Spleen (tissue), 11 donors: ENCODE results near the gene KIF3A. TPM values are rescaled to one million over a fixed set of nuclear protein-coding genes. Genes with fewer than 3 reads are reported as not detected.

Experiments used
- DNase-seq: peaks from one replicate; pipeline ENCODE4 v3.0.0-alpha.2; 2020
- H3K27ac ChIP-seq, 8 donors: fragments of 200-600 bp; sonication (generic) in 7 of 8; 1 replicate in 4 of 8; 2 replicates in 4 of 8; pipeline versions ENCODE4 v1.5.0 to v1.8.0; 2016 to 2021; ENCODE audit warnings: inconsistent platforms in 4 of 8, mild to moderate bottlenecking in 4 of 8, moderate library complexity in 1 of 8
- H3K27me3 ChIP-seq, 7 donors: fragments of 200-600 bp; sonication (generic) in 6 of 7; replicated peaks in 1 of 7; 1 replicate in 4 of 7; 2 replicates in 3 of 7; pipeline versions ENCODE4 v1.5.0 to v1.8.0; 2016 to 2021; ENCODE audit warnings: inconsistent platforms in 3 of 7, mild to moderate bottlenecking in 1 of 7
- H3K36me3 ChIP-seq, 6 donors: fragments of 200-600 bp; sonication (generic) in 5 of 6; 1 replicate in 4 of 6; 2 replicates in 2 of 6; pipeline versions ENCODE4 v1.5.0 to v1.8.0; 2016 to 2021; ENCODE audit warnings: inconsistent platforms in 2 of 6
- H3K4me1 ChIP-seq, 6 donors: fragments of 200-600 bp; sonication (generic) in 5 of 6; 1 replicate in 3 of 6; 2 replicates in 3 of 6; pipeline versions ENCODE4 v1.5.0 to v1.8.0; 2016 to 2021; ENCODE audit warnings: inconsistent platforms in 3 of 6
- H3K4me3 ChIP-seq, 8 donors: fragments of 200-600 bp; sonication (generic) in 7 of 8; 1 replicate in 4 of 8; 2 replicates in 4 of 8; pipeline versions ENCODE4 v1.5.0 to v1.8.0; 2016 to 2021; ENCODE audit warnings: inconsistent platforms in 4 of 8, mild to moderate bottlenecking in 4 of 8, moderate library complexity in 2 of 8
- H3K9me3 ChIP-seq, 8 donors: fragments of 200-600 bp; sonication (generic) in 7 of 8; 1 replicate in 4 of 8; 2 replicates in 4 of 8; pipeline versions ENCODE4 v1.5.0 to v1.8.0; 2016 to 2021; ENCODE audit warnings: inconsistent platforms in 4 of 8
- CTCF ChIP-seq, 11 experiments: fragments of 200-600 bp in 7 of 11; fragments of 450-650 bp in 4 of 11; sonication (generic) in 4 of 11; IDR thresholded peaks in 8 of 11; conservative IDR thresholded peaks in 3 of 11; 1 replicate in 7 of 11; 2 replicates in 4 of 11; pipeline versions ENCODE4 v1.4.0 to v1.8.0; 2016 to 2021; ENCODE audit warnings: antibody characterized with exemption in 11 of 11, inconsistent platforms in 4 of 11, mild to moderate bottlenecking in 1 of 11
- POLR2A ChIP-seq, 3 donors: fragments of 450-650 bp; IDR thresholded peaks; one replicate each; pipeline ENCODE4 v1.5.1; 2017; ENCODE audit warnings: antibody characterized with exemption in 3 of 3, mild to moderate bottlenecking in 1 of 3
- POLR2AphosphoS5 ChIP-seq, 3 donors: sonication (generic); formaldehyde crosslinking; IDR thresholded peaks; one replicate each; pipeline ENCODE4 v1.5.1; 2017; ENCODE audit warnings: antibody characterized with exemption in 3 of 3
- WGBS, 5 donors: extraction: QIAGEN DNeasy Blood & Tissue Kit in 3 of 5; methylation state at CpG; one replicate each; pipeline versions ENCODE4 v1.1.5 to v1.1.7; 2013 to 2018; 5-methylcytosine and 5-hydroxymethylcytosine counted together
- intact Hi-C: fragments of 100-400 bp; cut with DNase I; formaldehyde crosslinking; loops from one replicate; pipeline ENCODE4 v1.15.0; 2023; ENCODE audit warnings: low total_unique reads
- polyA plus RNA-seq, 3 donors: library from polyadenylated mRNA; stranded (reverse); fragments of 200-250 nt; gene quantifications; one replicate each; pipeline ENCODE4 v1.2.1, GENCODE V29; 2013
- total RNA-seq, 7 donors: library from RNA; depleted of rRNA in 3 of 7; stranded (reverse); fragments of >200 nt in 3 of 7; fragmentation: NEBNext Ultra II Directional in 4 of 7; extraction: Animal tissue kit (Norgen Biotek cat#: 25700) in 4 of 7; gene quantifications; one replicate each; pipeline versions ENCODE4 v1.1.0 to v1.2.1, GENCODE V29; 2016 to 2021
- donor health status: healthy with polysubstance abuse.
- donor health status: DM: no; HTN: no; CAD: no; lungs with moderate emphysema.
- donor health status: DM: no; HTN: no; CAD: no.
- donor health status: Bipolar disorder and iron deficiency.
- donor health status: healthy.
- donor health status: DM: no; HTN: no; CAD: no.
- donor health status: DM: yes; HTN: yes; CAD: no.

KIF3A gene
- total and polyA plus RNA-seq, 10 donors, result 1.3 to 10.7 (median 6.7) TPM

GRCh38 chr5:132663771-132664695, 73.3 kb downstream of the KIF3A start:
- Histone ChIP-seq H3K27me3 (no peaks in the 10 kb centered on the region), H3K4me1 (peaks cover 0 to 18% (median 6%) of the 10 kb centered on the region in 6 donors), H3K27ac (peak overlapping the region in 5 of 8 donors; percentile 29 to 67 (median 44)), H3K36me3 (no peaks in the 10 kb centered on the region), H3K9me3 (no peaks in the 10 kb centered on the region), H3K4me3 (no peak overlapping the region)
- TF ChIP-seq CTCF (IDR thresholded peaks at IDR 0.05 in 8 of 11, conservative IDR thresholded peaks at IDR 0.05 in 3 of 11) (no peak), POLR2A (IDR thresholded peaks at IDR 0.05) (no peak), POLR2AphosphoS5 (IDR thresholded peaks at IDR 0.05) (no peak)
- peak; percentile 68 for DNase-seq
- intact Hi-C loops, result no loop called here
- 79 to 88% (median 80%) methylated on average over 13 of the region's 13 CpGs for WGBS, 5 donors

- WGBS, 5 donors, result 57 to 74% (median 62%) methylated on average over 22 to 25 of the region's 25 CpGs
- no peaks in the 10 kb centered on the region for H3K9me3 ChIP-seq
- H3K4me1 ChIP-seq, result peaks cover 0 to 18% (median 6%) of the 10 kb centered on the region in 6 donors
- no peaks in the 10 kb centered on the region for H3K36me3 ChIP-seq
- H3K4me3 ChIP-seq, result no peak overlapping the region
- DNase-seq, result peak; percentile 82
- intact Hi-C loops, result no loop called here
- peaks cover 0 to 5% (median 0%) of the 10 kb centered on the region in 7 donors for H3K27me3 ChIP-seq
- TF ChIP-seq CTCF (IDR thresholded peaks at IDR 0.05 in 8 of 11, conservative IDR thresholded peaks at IDR 0.05 in 3 of 11) (peak in 1 of 11 experiments; percentile 14), POLR2AphosphoS5 (IDR thresholded peaks at IDR 0.05) (no peak), POLR2A (IDR thresholded peaks at IDR 0.05) (no peak)
- H3K27ac ChIP-seq, result peak overlapping the region in 5 of 8 donors; percentile 29 to 67 (median 44)
Observed at GRCh38 chr5:132662925-132663770, 74.2 kb downstream of the KIF3A start.

- H3K27ac ChIP-seq, result no peak overlapping the region
- no peaks in the 10 kb centered on the region for H3K9me3 ChIP-seq
- WGBS, 5 donors, result 78 to 91% (median 86%) methylated on average over 9 of the region's 9 CpGs
- intact Hi-C loops, result no loop called here
- no peak for DNase-seq
- no peak for TF ChIP-seq CTCF (IDR thresholded peaks at IDR 0.05 in 8 of 11, conservative IDR thresholded peaks at IDR 0.05 in 3 of 11)
- TF ChIP-seq POLR2AphosphoS5 (IDR thresholded peaks at IDR 0.05), result no peak
- no peak for TF ChIP-seq POLR2A (IDR thresholded peaks at IDR 0.05)
- no peak overlapping the region for H3K4me3 ChIP-seq
- no peaks in the 10 kb centered on the region for H3K36me3 ChIP-seq
- peaks cover 0 to 22% (median 6%) of the 10 kb centered on the region in 6 donors for H3K4me1 ChIP-seq
- peaks cover 0 to 16% (median 4%) of the 10 kb centered on the region in 7 donors for H3K27me3 ChIP-seq
Observed at GRCh38 chr5:132662004-132662401, 75.3 kb downstream of the KIF3A start.
